ENCODE data around the gene TMEM221. TPM values are rescaled to one million over a fixed set of nuclear protein-coding genes. Genes with fewer than 3 reads are reported as not detected.

Gene TMEM221
- total and polyA plus RNA-seq, 10 of the 15 experiments (the other 5 are each of a cell fraction or from before 2014, with no cell fraction given), result 0.04 to 0.24 TPM; not detected in 8

- intact Hi-C loops (cut with micrococcal nuclease; ENCODE audit: unreplicated experiment), result loop anchor here (1.0 kb wide), 2 partner anchors 71 to 120 kb away; no protein-coding TSS in a partner anchor
- RAD21 ChIA-PET (ENCODE audit: unreplicated experiment), result interaction anchor here (0.6 to 1.8 kb wide), 5 partner anchors 17 to 65 kb away, joined by 3 to 6 read pairs (median 4); partner anchors contain the start of gene BST2
- SMC1A ChIA-PET (ENCODE audit: uncharacterized antibody, unreplicated experiment), result interaction anchor here (1.0 to 1.1 kb wide), 2 partner anchors 68 to 77 kb away, joined by 3 read pairs; no protein-coding TSS in a partner anchor
- under 1% methylated on average over 6 of the region's 6 CpGs for WGBS (ENCODE audit: insufficient coverage, insufficient replicate concordance, low lambda C conversion rate, missing lambda C conversion rate)
- Histone ChIP-seq H3K4me2 (ENCODE audit: control insufficient read depth, insufficient read depth) (no peak overlapping the region), H3K27me3 (replicated peaks in 1 of 2; ENCODE audit: control insufficient read depth in 2 of 2, insufficient read depth in 2 of 2, low read length in 1 of 2) (no peaks in the 10 kb centered on the region), H2AFZ (ENCODE audit: control insufficient read depth, low read depth, low read length) (no peak overlapping the region), H3K27ac (ENCODE audit: control insufficient read depth, insufficient read depth) (no peak overlapping the region), H3K9ac (ENCODE audit: control insufficient read depth, insufficient read depth, low read length) (no peak overlapping the region), H3K4me3 (no peak overlapping the region), H3K36me3 (ENCODE audit: control insufficient read depth in 2 of 2, insufficient read depth in 2 of 2, low read length in 1 of 2) (no peaks in the 10 kb centered on the region), H3K79me2 (ENCODE audit: control insufficient read depth, insufficient read depth, low read length) (no peaks in the 10 kb centered on the region), H3K9me3 (replicated peaks; ENCODE audit: control insufficient read depth, insufficient read depth, low read length) (no peaks in the 10 kb centered on the region), H3K4me1 (ENCODE audit: control insufficient read depth, insufficient read depth, low read length) (peaks cover 22% of the 10 kb centered on the region), H4K20me1 (ENCODE audit: control insufficient read depth, insufficient read depth) (no peaks in the 10 kb centered on the region)
- DNase-seq (ENCODE audit: low read depth, low spot score), result no peak
- no peak for ATAC-seq
- no peak for FAIRE-seq
- in situ Hi-C loops (cut with MboI), result loop anchor here (5.0 kb wide), 2 partner anchors 69 to 119 kb away; no protein-coding TSS in a partner anchor
- TF ChIP-seq POLR2A (IDR thresholded peaks at IDR 0.05; ENCODE audit: low read depth, low read length), result no peak
- TF ChIP-seq IRF4 (IDR thresholded peaks at IDR 0.05; ENCODE audit: low read depth, low read length), result no peak
- no peak for TF ChIP-seq TCF12 (IDR thresholded peaks at IDR 0.05; ENCODE audit: low read depth, low read length)
- no peak for TF ChIP-seq SIX5 (IDR thresholded peaks at IDR 0.05; ENCODE audit: low read depth, low read length, severe bottlenecking)
- no peak for TF ChIP-seq MYB (IDR thresholded peaks at IDR 0.05; ENCODE audit: borderline replicate concordance, low read depth, low read length)
- TF ChIP-seq KDM1A (IDR thresholded peaks at IDR 0.05; ENCODE audit: borderline replicate concordance), result no peak
- TF ChIP-seq YY1 (IDR thresholded peaks at IDR 0.05; ENCODE audit: low read depth, low read length), result no peak
- no peak for TF ChIP-seq ZBTB40 (IDR thresholded peaks at IDR 0.05; ENCODE audit: borderline replicate concordance)
- CTCF ChIA-PET, result interaction anchor here (0.6 to 6.0 kb wide), 19 partner anchors 12 to 174 kb away, joined by 3 to 36 read pairs (median 6); partner anchors contain the start of genes BST2, CCDC194, MVB12A and TMEM221
- BruUV-seq (replicated peaks), result no TSS peak
- POLR2A ChIA-PET, result interaction anchor here (0.7 to 1.5 kb wide), 2 partner anchors 8 to 11 kb away, joined by 3 to 10 read pairs; no protein-coding TSS in a partner anchor
These were observed 18.0 kb upstream of the TMEM221 start for GRCh38 chr19:17466487-17466850.
